Brain microvascular endothelial cell (primary cell): ENCODE measurements around the gene DNAL1.

Experiments used
- DNase-seq: peaks from one replicate; pipeline ENCODE4 v3.0.0-alpha.2; 2020
- H3K27ac ChIP-seq: fragments of 250-450 bp; sonication (Bioruptor Pico); 2 replicates; pipeline ENCODE4 v1.5.1; 2020; ENCODE audit warnings: mild to moderate bottlenecking, moderate library complexity
- H3K27me3 ChIP-seq: fragments of 250-450 bp; sonication (Bioruptor Pico); replicated peaks from 2 replicates; pipeline ENCODE4 v1.5.1; 2020; ENCODE audit warnings: mild to moderate bottlenecking
- H3K36me3 ChIP-seq: fragments of 250-450 bp; sonication (Bioruptor Pico); replicated peaks from 2 replicates; pipeline ENCODE4 v1.5.1; 2020; ENCODE audit warnings: mild to moderate bottlenecking
- H3K4me3 ChIP-seq: 2 replicates; pipeline ENCODE4 v1.5.1; 2011; ENCODE audit warnings: low read depth, mild to moderate bottlenecking, control low read depth, low read length, moderate library complexity
- CTCF ChIP-seq: IDR thresholded peaks from 2 replicates; pipeline ENCODE4 v1.5.1; 2011; ENCODE audit warnings: low read depth, mild to moderate bottlenecking, moderate library complexity, low read length, control low read depth, inconsistent platforms; ENCODE audit errors: missing control alignments
- in situ Hi-C: cut with HindIII; loops from 2 replicates; pipeline ENCODE4 v1.10.0; 2017; ENCODE audit warnings: low sequenced_read_pairs, low pct_ligation_motif_present

DNAL1 gene

GRCh38 chr14:73644531-73645247, at the start of gene DNAL1:
Gene DNAL1, plus strand, starts transcription at chr14:73644986. Its CDS starts 54 bp downstream, at chr14:73645040.
- no peaks in the 10 kb centered on the region for H3K27me3 ChIP-seq
- H3K4me3 ChIP-seq = peak within 1 kb of the TSS; percentile 95
- H3K27ac ChIP-seq = peak within 1 kb of the TSS; percentile 87
- TF ChIP-seq CTCF = no peak
- in situ Hi-C loops = no loop called here
- H3K36me3 ChIP-seq = no peaks in the 10 kb centered on the region
- DNase-seq = peak; percentile 92

- Histone ChIP-seq H3K27me3 (no peaks in the 10 kb centered on the region), H3K27ac (no peak overlapping the region), H3K4me3 (no peak overlapping the region), H3K36me3 (no peaks in the 10 kb centered on the region)
- DNase-seq = no peak
- in situ Hi-C loops = no loop called here
- TF ChIP-seq CTCF = no peak
Observed at GRCh38 chr14:73599499-73599898, 45.3 kb upstream of the DNAL1 start.

- Histone ChIP-seq H3K27ac (no peak overlapping the region), H3K27me3 (no peaks in the 10 kb centered on the region), H3K36me3 (no peaks in the 10 kb centered on the region), H3K4me3 (no peak overlapping the region)
- no peak for DNase-seq
- in situ Hi-C loops = no loop called here
- TF ChIP-seq CTCF = no peak
Observed at GRCh38 chr14:73602994-73603393, 41.8 kb upstream of the DNAL1 start.

GRCh38 chr14:73606271-73606670, 38.5 kb upstream of the DNAL1 start:
- DNase-seq = no peak
- Histone ChIP-seq H3K36me3 (no peaks in the 10 kb centered on the region), H3K27ac (no peak overlapping the region), H3K4me3 (no peak overlapping the region), H3K27me3 (no peaks in the 10 kb centered on the region)
- in situ Hi-C loops = no loop called here
- TF ChIP-seq CTCF = no peak

- Histone ChIP-seq H3K36me3 (no peaks in the 10 kb centered on the region), H3K4me3 (no peak overlapping the region), H3K27ac (no peak overlapping the region), H3K27me3 (no peaks in the 10 kb centered on the region)
- no peak for DNase-seq
- no peak for TF ChIP-seq CTCF
- in situ Hi-C loops = no loop called here
Observed at GRCh38 chr14:73607241-73607640, 37.5 kb upstream of the DNAL1 start.

GRCh38 chr14:73610687-73611086, 34.1 kb upstream of the DNAL1 start:
- Histone ChIP-seq H3K4me3 (no peak overlapping the region), H3K36me3 (no peaks in the 10 kb centered on the region), H3K27me3 (no peaks in the 10 kb centered on the region), H3K27ac (no peak overlapping the region)
- no peak for DNase-seq
- no peak for TF ChIP-seq CTCF
- in situ Hi-C loops = no loop called here
